HG02642 (cell line): ENCODE data around the gene ZG16.

Experiments
- ATAC-seq: cut with Tn5 transposase; IDR thresholded peaks from one replicate; pipeline ENCODE4 v1.9.1; 2021; ENCODE audit warnings: mild to moderate bottlenecking; ENCODE audit not compliant: unreplicated experiment, poor library complexity

The ZG16 gene

GRCh38 chr16:29819506-29819905, 41.5 kb downstream of the ZG16 start:
- no peak for ATAC-seq

DNA sequence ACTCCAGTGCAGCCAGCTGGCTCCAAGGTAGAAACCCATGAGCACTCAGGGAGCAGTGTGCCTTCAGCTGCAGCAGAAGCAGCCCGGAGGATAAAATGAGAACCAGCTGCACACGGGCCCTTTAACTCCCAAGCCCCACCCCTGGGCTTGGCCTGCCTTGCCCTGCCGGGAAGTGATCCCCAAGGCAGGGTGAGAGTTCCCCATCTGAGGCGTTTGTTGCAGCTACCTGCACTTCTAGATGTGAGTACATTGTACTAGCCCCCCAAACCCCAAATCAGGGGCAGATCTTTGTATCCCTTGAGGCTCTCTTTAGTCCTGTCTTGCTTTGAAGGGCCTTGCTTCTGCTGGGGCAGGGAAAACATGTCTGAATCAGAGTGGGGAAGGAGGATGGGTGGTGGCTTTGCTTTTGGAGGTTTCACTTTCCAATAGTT, 42.2 kb downstream of the ZG16 start, which contains the start of gene MVP:
Gene MVP (plus strand): TSS at position 192 of the 431 bp plus-strand sequence. CDS start 10,088 bp downstream, outside the sequence.
- ATAC-seq = no peak

- peak; percentile 41 for ATAC-seq
Observed at GRCh38 chr16:29820730-29821642, 42.9 kb downstream of the ZG16 start.

- no peak for ATAC-seq
Observed at GRCh38 chr16:29821643-29822115, 43.6 kb downstream of the ZG16 start.

DNA sequence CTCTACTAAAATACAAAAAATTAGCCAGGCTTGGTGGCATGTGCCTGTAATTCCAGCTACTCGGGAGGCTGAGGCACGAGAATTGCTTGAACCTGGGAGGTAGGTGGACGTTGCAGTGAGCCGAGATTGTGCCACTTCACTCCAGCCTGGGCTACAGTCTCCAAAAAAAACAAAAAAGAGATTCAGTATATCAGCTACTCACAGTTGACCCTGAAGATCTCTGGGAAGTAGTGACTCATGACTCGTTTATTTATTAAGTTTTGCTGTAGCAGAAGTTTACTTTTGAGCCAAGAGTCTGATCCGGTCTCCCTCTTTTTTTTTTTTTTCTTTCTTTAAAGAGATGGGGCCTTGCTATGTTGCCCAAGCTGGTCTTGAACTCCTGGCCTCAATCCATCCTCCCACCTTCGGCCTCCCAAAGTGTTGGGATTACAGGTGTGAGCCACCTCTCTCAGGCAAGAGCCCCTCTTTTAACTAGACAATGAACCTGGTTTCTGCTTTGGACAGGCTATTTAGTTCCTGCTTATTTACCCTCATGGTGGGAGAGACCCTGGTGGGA, 46.6 kb downstream of the ZG16 start:
- no peak for ATAC-seq

DNA sequence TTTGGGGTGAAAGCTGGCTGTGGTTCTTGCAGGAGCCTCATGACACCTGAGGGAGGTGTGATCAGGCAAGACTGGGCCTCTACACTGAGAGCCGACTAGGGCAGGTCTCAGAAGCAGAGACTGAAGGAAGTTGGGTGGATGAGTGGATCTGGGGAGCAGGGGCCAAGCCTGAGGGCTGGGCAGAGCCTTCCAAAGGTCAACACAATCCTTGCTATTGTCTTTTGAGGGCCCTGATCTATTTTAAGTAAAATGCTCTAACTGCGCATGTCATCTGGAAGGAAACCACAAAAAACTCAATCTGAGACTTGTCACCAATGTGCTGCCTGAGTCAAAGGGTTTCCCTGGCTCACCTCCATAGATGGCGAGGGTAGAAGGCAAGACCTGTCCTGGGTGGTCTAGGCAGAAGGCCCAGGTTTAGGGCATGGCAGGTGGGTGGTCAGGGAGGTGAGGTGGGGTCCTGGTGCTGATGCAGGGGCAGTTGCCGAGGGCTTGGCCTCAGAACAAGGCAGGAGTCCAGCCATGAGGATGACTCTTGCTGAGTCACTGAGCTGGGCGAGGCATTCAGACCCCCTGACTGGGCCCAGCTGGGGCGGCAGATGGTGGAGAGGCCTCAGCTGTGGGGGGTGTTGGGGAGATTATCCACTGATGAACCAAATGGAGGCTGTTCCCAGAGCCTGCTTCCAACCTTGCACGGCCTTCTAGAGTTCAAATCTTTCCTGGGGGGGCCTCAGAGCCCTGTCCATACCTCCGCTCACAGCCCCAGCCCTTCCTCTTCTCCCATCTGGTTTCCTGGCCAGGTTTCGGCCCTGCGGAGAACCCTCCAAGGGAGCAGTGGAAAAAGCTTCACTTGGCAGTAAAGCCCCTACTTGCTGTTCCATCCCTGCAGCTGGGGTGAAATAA, 47.3 kb downstream of the ZG16 start:
- ATAC-seq = no peak

DNA sequence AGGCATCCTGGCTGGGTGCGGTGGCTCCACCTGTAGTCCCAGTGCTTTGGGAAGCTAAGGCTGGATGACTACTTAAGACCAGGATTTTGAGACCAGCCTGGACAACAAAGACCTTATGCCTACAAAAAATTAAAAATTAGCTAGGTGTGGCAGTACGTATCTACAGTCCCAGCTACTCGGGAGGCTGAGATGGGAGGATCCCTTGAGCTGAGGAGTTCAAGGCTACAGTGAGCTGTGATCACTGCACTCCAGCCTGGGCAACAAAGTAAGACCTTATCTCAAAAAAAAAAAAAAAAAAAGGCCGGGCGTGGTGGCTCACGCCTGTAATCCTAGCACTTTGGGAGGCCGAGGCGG, 48.3 kb downstream of the ZG16 start:
- ATAC-seq = no peak

- no peak for ATAC-seq
Observed at GRCh38 chr16:29830774-29831173, 52.7 kb downstream of the ZG16 start.

- ATAC-seq = no peak
Observed at GRCh38 chr16:29831490-29831889, 53.4 kb downstream of the ZG16 start.
